Measurements from ENCODE around the gene ANO1.

ANO1 gene

GRCh38 chr11:70054004-70054403 lies 24.1 kb upstream of the ANO1 start:
- DNase-seq, result no peak

GRCh38 chr11:70055444-70055843 lies 22.7 kb upstream of the ANO1 start:
- no peak for DNase-seq

- no peak for DNase-seq
Measured at GRCh38 chr11:70057080-70057479, 21.0 kb upstream of the ANO1 start.

GRCh38 chr11:70059971-70060370 lies 18.1 kb upstream of the ANO1 start:
- no peak for DNase-seq

GRCh38 chr11:70060611-70061293 lies 17.4 kb upstream of the ANO1 start:
- no peak for DNase-seq

GRCh38 chr11:70061734-70062133 lies 16.4 kb upstream of the ANO1 start:
- DNase-seq, result no peak

GRCh38 chr11:70063121-70063520 lies 15.0 kb upstream of the ANO1 start:
- DNase-seq, result no peak

GRCh38 chr11:70063555-70063954 lies 14.6 kb upstream of the ANO1 start:
- no peak for DNase-seq

GRCh38 chr11:70064008-70064725 lies 13.9 kb upstream of the ANO1 start:
- no peak for DNase-seq

- DNase-seq, result no peak
Measured at GRCh38 chr11:70064726-70065317, 13.3 kb upstream of the ANO1 start.

GRCh38 chr11:70065318-70066135 lies 12.6 kb upstream of the ANO1 start:
- no peak for DNase-seq

- no peak for DNase-seq
Measured at GRCh38 chr11:70066136-70066520, 12.0 kb upstream of the ANO1 start.

- no peak for DNase-seq
Measured at GRCh38 chr11:70066628-70067027, 11.5 kb upstream of the ANO1 start.

GRCh38 chr11:70067036-70067435 lies 11.1 kb upstream of the ANO1 start:
- no peak for DNase-seq

- no peak for DNase-seq
Measured at GRCh38 chr11:70067591-70068341, 10.4 kb upstream of the ANO1 start.

GRCh38 chr11:70068345-70068744 lies 9.8 kb upstream of the ANO1 start:
- DNase-seq, result no peak

- DNase-seq, result no peak
Measured at GRCh38 chr11:70068950-70069349, 9.2 kb upstream of the ANO1 start.

- no peak for DNase-seq
Measured at GRCh38 chr11:70070706-70071105, 7.4 kb upstream of the ANO1 start.

GRCh38 chr11:70071996-70072395 lies 6.1 kb upstream of the ANO1 start:
- no peak for DNase-seq

GRCh38 chr11:70072461-70072860 lies 5.7 kb upstream of the ANO1 start:
- no peak for DNase-seq

- no peak for DNase-seq
Measured at GRCh38 chr11:70072861-70073755, 5.0 kb upstream of the ANO1 start.
